GF-D8 (cell line): ENCODE measurements around the gene FOXJ2.
A peak's percentile ranks its signal among the peaks of the same experiment; 100 is the strongest.
"Not testable (repeated sequence)": the region's sequence is repeated elsewhere in the genome, so short reads cannot be mapped to it uniquely, and the experiment has no call there.

Experiments used
- DNase-seq: peaks from one replicate; lab custom pipeline; 2025; lab: John Stamatoyannopoulos, UW

The FOXJ2 gene

GRCh38 chr12:8030189-8030588, 2.3 kb upstream of the FOXJ2 start:
- no peak for DNase-seq

GRCh38 chr12:8031017-8031416, 1.5 kb upstream of the FOXJ2 start:
- not testable (repeated sequence) for DNase-seq

- no peak for DNase-seq
Measured at GRCh38 chr12:8031872-8032241, 659 bp upstream of the FOXJ2 start.

GRCh38 chr12:8033153-8034044, 883 bp downstream of the FOXJ2 start:
- no peak for DNase-seq

- no peak for DNase-seq
Measured at GRCh38 chr12:8034802-8035201, 2.3 kb downstream of the FOXJ2 start.

- no peak for DNase-seq
Measured at GRCh38 chr12:8035440-8036010, 3.0 kb downstream of the FOXJ2 start.

GRCh38 chr12:8036346-8036745, 3.8 kb downstream of the FOXJ2 start:
- DNase-seq: no peak

- peak; percentile 32 for DNase-seq
Measured at GRCh38 chr12:8037046-8037663, 4.6 kb downstream of the FOXJ2 start.

- no peak for DNase-seq
Measured at GRCh38 chr12:8037947-8038346, 5.4 kb downstream of the FOXJ2 start.

- DNase-seq: peak; percentile 46
Measured at GRCh38 chr12:8038659-8039114, 6.2 kb downstream of the FOXJ2 start.

GRCh38 chr12:8040791-8041190, 8.3 kb downstream of the FOXJ2 start:
- no peak for DNase-seq

GRCh38 chr12:8045952-8046944, 13.7 kb downstream of the FOXJ2 start:
- DNase-seq: peak; percentile 46

- no peak for DNase-seq
Measured at GRCh38 chr12:8047842-8048241, 15.3 kb downstream of the FOXJ2 start.

- DNase-seq: no peak
Measured at GRCh38 chr12:8048906-8049305, 16.4 kb downstream of the FOXJ2 start.

GRCh38 chr12:8050600-8051250, 18.2 kb downstream of the FOXJ2 start:
- DNase-seq: no peak

- DNase-seq: peak; percentile 90
Measured at GRCh38 chr12:8052679-8053078, 20.2 kb downstream of the FOXJ2 start.

- no peak for DNase-seq
Measured at GRCh38 chr12:8054816-8055215, 22.3 kb downstream of the FOXJ2 start.

- peak; percentile 85 for DNase-seq
Measured at GRCh38 chr12:8057306-8057705, 24.8 kb downstream of the FOXJ2 start.

GRCh38 chr12:8057839-8058238, 25.3 kb downstream of the FOXJ2 start:
- peak; percentile 99 for DNase-seq

- no peak for DNase-seq
Measured at GRCh38 chr12:8058506-8058905, 26.0 kb downstream of the FOXJ2 start.

GRCh38 chr12:8064131-8064530, 31.6 kb downstream of the FOXJ2 start:
- no peak for DNase-seq
